Activated T-cell treated with anti-CD3 and anti-CD28 coated beads for 24 hours (primary cell): ENCODE measurements around the gene TSPYL1.
"Not testable (repeated sequence)": the region's sequence is repeated elsewhere in the genome, so short reads cannot be mapped to it uniquely, and the experiment has no call there.

Source experiments
- DNase-seq: peaks from one replicate; pipeline ENCODE4 v3.0.0-alpha.2; 2020; ENCODE audit warnings: low read depth

The TSPYL1 gene

DNA sequence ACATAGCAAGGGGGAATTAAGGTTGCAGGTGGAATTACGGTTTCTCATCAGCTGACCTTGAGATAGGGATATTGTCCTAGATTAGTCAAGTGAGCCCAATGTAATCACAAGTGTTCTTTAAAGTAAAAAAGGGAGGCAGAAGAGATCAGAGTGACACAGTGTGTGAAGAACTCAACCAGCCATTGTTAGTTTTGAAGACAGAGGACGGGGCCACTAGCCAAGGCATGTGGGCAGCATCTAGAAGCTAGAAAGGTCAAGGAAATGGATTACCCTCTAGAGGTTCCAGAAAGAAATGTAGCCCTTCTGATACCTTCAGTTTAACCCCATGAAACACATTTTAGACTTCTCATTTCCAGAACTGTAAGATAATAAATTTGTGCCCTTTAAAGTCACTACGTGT, 18.5 kb upstream of the TSPYL1 start:
- DNase-seq, result no peak

DNA sequence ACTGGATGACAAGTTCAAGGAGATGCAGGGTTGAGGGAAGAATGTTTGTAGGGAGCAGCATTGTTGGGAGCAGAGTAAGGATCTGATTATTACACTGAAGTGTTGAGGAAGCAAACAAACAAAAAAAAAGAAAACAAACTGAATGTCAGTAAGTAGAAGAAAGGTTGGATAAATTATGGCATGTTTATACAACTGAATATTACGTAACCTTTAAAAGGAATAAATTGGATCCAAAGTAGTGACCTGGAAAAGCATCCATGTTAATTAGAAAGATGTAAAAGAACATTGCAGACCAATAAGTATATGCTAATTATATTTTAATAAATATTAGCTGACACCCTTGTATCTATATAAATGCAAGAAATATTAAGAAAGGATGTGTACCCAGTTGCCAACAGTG, 12.8 kb upstream of the TSPYL1 start:
- DNase-seq, result no peak

DNA sequence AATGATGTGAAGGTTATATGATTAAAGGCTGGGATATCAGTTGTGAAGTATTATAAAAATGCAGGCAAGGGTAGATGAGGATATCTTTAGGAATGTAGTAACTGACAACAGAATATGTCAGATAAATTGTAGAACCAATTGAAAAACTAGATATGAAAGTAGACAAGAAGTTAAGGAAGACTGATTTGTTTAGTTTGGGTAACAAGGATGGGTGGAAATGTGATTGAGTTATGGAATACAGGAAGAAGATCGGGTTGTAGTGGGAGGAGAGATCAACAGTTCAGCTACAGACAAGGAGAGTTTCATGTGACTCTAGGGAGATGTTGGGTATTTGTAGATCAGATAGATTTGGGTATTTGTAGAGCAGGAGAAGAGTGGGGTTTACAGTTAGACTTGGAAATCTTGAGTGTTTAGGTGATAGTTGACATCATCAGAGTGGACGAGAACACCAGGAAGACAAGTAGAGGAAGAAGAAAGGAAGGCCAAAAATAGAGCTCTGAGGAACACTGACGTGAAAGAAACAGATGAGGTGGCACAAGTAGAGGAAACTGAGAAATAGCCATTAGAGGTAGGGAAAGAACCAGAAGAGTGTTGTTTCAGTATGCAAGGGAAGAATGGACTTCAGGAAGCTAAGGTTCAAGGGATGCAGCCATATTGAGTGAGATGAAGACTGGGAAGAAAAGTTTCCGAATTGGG, 12.1 kb upstream of the TSPYL1 start:
- no peak for DNase-seq

DNA sequence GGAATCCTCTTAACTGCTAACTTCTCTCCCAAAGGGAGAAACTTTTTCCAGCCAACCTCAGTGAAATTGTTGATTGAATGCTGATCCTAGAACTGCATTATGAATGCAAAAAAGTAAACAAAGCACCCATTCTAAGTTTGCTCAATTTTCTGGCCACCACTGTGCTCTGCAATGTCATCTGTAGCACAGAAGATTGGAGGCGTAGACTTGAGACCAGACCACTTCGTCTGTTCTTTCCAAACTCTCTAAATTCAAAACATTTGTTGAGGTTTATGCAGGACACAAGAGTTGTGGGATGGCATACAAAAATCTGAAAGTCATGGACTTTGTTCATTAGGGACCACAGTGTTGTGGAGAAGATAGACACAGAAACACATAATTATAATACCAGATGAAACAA, 11.1 kb upstream of the TSPYL1 start:
- DNase-seq, result no peak

DNA sequence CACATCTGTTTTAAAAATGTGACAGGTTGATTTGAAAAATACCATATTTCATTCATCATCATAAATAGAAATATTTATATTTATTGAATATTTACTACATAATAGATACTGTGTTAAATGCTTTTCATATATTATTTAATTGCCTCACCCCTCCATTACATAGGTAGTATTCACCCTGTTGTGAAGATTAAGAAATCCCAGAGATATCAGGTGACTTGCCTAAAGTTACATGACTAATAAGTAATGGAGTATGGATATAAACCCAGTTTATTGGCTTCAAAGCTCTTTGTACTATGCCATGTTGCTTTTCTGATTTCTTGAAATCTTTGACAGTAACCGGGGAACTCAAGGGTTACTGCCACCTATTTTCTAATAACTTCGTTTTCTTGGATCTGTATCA, 10.1 kb upstream of the TSPYL1 start:
- no peak for DNase-seq

DNA sequence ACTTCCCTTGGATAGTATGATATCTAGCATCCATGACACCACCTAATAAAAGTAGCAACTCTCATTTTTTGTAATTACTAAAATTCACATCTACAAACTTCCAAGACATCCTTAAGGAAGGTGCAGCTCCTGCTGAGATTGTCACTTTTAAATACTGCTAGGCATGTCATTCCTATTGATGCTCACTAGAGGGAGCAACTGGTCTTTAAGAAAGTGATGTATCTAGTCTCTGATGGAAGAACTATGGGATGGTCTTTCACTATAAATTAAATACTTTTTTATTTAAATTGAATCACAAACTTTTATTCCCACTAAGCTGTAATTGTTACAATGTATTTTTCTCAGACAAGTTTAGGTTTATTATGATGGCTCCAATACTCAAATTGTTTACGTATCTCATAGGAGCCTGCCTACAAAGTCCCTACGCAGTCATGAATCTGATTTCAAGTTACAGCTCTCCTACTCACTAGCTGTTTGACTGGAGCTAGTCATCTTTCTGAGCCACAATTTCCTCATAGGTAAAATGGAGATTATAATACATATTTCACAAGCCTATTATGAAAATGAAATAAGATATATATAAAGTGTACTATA, 8.1 kb upstream of the TSPYL1 start:
- no peak for DNase-seq

DNA sequence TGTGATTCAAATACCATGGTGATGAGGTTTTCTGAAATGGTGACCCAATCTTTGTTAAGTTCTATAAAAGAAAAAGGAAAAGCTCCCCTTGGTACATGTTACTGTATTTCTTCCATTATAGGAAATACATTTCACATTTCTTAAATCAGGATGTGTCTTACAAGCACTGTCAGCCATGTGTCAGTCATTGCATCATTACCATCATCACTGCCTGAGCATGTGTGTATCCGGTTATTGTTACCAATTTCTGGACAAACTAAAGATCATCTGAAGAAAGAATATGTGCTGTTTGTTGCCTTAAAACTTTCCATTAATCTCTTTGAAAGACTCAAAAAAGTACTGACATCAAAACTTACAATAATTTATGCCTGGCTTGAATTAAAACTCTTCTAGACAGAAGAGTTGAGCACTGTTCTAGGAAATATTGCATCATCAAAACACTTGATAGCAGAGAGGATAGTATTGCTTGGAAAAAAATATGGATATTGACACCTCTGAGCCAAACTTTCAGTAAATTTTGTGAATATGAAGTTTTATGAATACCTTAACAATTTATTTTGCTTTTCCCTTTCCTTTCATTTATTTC, 7.1 kb upstream of the TSPYL1 start:
- no peak for DNase-seq

DNA sequence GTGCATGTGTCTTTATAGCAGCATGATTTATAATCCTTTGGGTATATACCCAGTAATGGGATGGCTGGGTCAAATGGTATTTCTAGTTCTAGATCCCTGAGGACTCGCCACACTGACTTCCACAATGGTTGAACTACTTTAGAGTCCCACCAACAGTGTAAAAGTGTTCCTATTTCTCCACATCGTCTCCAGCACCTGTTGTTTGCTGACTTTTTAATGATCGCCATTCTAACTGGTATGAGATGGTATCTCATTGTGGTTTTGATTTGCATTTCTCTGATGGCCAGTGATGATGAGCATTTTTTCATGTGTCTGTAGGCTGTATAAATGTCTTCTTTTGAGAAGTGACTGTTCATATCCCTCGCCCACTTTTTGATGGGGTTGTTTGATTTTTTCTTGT, 5.3 kb upstream of the TSPYL1 start:
- DNase-seq, result not testable (repeated sequence)

DNA sequence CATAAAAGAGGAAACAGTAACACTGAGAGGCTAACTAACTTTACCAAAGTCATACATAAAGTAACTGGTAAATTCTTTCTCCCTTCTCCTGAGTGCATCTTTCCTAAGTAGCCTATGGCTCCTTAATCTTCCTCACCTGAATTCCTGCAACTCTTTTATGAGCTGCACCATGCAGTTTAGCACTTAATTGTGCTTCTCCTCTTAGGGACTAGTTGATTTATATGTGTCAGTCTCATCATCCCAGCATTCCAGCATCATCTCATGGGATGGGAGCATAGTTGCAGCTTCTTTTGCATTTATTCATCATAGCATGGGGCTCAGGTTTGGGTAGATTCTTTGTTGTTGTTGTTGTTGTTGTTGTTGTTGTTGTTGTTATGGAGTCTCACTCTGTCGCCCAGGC, 3.5 kb upstream of the TSPYL1 start:
- no peak for DNase-seq

DNA sequence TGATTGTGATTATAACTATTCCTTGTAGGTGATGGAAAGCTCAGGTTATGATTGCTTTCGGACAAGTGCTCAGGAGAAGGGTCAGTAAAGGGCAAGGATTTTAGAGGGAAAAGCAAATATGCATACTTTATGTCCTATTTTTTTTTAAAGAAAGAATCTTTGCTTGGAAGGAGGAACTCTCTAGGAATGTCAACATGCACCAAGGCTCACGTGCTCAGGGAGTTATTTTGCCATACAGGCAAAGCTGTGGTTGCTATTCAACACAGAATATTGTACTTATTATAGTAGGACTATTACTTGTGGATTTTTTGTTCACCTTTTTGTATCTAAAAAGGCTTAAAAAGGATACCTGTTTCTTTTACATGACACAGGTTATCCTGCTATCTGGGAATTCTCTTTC, 3.0 kb upstream of the TSPYL1 start:
- DNase-seq, result no peak

DNA sequence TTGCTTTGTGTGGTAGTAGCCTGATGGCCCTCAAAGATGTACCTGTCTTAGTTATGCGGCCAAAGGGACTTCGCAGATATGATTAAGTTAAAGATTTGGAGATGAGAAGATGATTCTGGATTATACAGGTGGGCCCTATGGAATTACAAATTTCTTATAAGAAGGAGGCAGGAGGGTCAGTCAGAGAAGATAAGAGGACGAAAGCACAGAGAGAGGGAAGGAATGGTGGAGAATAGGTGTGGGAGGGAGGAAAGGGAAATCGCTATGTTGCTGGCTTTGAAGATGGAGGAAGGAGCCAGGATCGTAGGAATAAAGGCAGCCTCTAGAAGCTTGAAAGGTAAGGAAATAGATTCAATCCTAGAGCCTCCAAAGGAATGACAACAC, 1.2 kb upstream of the TSPYL1 start:
- DNase-seq, result no peak

DNA sequence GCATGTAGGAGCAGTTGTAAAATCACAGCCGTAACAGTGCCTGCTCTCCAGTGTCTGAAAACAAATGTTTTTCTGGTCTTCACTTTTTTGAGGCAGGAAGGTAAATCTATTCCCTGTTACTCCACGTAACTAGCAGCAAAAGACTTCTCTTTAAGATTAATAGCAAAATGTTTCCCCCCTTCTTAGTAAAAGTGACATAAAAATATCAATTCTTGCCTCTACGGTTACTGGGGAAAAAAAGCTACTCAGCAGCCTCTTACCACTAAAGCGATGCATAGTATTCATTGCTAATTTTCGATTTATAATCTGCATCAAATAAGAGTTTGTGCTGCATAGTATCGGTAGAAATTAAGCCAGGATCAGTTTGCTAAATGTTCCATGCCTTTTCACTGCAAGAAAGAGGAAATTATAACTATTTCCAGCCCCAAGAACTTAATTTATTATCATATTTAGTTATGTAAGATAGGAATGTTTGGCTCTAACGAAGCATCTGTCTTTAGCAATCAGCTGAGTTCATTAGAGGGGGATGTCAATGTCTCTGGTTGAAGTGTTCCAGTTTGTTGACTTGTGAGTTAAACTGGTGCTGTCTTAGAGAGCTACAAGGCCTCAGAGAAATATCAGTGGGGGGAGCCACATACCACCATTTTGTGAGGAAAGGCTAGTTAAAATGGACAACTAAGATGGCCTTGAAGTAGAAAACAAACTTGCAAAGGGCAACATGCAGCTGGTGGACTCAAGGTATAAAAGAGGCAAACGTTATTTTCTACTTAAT, 617 bp upstream of the TSPYL1 start:
- no peak for DNase-seq

DNA sequence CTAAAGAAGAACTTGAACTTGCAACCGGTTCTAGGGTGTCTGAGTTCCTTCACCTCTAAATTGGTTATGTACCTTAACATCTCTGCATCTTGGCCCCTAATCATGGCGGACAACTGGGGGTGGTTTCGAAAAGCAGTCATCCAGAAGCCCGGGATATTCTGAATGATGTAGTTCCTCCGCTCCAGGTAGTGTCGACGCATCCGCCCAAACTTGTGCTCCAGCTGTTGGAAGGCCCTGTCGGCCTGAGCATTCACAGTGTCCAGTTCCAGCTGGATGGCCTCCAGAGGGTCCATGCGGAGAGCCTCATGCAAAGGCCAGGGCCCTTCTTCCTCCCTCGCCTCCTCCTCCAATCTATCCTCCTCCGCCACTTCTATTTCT, 887 bp downstream of the TSPYL1 start:
- DNase-seq, result no peak

DNA sequence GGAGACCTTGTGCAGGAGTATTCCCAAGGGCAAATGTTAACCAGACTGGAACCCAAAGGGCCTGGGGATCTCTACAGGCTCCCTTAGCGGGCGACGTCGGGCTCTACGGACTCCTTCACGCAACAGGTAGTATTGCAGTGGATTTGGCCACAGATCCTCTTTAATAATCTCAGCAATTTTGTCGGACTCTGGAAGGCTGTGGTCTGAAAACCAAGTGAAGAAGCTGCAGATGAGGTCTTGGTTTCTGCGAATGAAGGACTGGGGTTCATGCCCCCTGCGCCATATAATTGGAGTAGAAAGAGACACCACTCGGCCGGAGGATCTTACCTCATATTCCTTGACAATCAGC, 1.3 kb downstream of the TSPYL1 start:
- no peak for DNase-seq

DNA sequence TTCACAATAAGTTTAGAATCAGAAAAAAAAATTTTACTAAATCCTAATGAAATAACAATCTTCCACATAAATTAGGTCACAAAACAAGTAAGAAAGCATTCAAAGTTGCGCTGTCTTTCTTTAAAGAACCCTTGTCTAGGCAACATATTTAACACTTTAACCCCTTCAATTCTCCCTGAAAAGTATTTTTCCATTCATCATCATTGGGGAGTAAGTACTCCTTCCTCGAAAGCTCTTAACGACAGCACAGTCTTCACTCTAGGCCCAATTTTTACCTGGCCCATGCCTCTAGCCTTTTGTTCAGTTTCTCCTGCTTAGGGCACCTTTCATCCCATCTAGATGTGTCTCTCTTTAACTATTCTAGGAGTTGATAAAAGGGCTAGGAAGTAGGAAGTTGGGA, 2.6 kb downstream of the TSPYL1 start:
- DNase-seq, result no peak

DNA sequence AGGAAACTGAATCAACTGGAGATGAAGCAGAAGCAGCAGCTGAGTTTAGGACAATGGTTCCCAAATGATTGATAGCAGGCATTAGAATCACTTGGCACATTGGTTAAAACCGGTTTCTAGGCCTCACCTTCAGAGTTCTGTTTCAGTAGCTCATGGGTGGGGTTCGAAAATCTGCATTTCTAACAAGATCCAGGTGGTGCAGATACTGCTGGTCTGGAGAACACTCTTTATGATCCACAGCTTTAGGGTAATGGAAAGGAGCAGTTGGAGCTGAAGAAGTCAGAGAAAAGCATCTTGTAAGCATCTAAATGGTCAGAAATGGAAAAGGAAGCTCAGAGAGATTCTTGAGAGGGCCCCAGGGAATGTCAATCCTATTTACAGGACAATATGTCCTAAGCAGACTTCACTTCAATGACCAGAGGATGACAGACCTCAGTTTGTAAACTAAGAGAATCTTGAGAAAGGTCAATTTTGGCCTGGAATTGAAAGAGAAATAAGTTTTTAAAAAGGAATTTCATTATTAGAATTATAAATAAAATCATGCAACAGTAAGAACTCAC, 8.5 kb downstream of the TSPYL1 start:
- DNase-seq, result no peak

DNA sequence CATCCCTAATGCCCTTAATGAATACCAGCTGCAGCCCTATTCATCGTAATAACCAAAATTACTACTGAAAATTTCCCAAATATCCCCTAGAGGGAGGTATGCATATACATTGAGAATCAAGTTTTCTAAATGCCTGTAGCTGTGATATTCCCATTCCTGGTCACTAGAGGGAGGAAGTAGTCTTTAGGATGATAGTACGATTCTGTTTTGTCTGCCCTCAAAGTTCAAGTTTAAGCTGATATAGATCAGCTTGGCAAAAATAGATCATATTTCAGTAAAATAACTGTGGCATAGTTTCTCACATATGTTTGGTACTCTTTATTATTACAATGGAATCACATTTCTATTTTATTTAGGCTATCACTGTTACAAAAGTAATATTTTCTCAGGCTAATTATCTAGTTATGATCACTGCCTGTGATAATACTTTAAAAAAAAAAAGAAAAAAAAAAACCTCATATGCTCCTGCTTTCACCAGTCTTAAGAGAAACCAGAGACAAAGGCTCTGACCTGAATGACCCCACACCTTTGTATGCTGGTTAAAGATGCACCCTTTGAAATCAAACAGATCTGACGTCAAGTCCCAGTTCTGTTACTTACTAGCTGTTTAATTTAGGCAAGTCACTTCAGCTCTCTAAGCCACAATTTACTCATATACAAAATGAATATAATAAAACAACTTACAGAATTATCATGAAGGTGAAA, 11.0 kb downstream of the TSPYL1 start:
- no peak for DNase-seq

DNA sequence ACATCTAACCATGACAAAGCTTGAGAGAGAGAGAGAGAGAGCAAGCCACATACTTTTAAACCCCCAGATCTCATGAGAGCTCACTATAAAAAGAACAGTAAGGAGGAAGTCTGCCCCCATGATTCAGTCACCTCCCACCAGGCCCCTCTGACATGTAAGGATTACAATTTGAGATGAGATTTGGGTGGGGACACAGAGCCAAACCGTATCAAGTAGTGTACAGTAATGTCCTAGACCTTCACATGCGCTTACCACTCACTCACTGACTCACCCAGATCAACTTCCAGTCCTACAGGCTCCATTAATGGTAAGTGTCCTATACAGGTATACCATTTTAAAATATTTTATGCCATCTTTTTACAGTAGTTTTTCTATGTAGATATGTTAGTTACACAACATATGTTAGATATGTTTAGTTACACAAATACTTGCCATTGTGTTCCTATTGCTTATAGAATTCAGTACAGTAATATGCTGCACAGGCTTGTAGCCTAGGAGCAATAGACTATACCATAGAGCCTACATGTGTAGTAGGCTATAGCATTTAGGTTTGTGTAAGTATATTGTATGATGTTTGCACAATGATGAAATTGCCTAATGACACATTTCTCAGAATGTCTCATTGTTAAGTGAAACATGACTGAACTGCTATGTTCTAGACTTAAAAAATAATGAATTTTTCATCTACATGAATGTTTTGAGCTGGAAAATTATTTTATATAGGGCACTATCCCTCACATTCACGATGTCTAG, 11.7 kb downstream of the TSPYL1 start:
- no peak for DNase-seq

DNA sequence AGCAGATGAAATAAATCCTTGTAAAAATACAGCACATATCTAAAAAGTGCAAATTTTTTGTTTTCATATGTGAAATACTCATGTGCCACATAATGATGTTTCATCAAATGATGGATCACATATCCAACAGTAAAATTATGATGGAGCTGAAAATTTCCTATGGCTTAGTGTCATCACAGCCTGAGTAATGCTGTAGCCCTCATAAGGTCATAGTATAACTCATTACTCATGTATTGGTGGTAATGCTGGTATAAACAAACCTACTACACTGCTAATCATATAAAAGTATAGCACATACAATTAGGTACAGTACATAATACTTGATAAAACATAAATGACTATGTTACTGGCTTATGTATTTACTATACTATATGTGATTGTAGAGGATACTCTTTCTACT, 12.9 kb downstream of the TSPYL1 start:
- DNase-seq, result no peak

DNA sequence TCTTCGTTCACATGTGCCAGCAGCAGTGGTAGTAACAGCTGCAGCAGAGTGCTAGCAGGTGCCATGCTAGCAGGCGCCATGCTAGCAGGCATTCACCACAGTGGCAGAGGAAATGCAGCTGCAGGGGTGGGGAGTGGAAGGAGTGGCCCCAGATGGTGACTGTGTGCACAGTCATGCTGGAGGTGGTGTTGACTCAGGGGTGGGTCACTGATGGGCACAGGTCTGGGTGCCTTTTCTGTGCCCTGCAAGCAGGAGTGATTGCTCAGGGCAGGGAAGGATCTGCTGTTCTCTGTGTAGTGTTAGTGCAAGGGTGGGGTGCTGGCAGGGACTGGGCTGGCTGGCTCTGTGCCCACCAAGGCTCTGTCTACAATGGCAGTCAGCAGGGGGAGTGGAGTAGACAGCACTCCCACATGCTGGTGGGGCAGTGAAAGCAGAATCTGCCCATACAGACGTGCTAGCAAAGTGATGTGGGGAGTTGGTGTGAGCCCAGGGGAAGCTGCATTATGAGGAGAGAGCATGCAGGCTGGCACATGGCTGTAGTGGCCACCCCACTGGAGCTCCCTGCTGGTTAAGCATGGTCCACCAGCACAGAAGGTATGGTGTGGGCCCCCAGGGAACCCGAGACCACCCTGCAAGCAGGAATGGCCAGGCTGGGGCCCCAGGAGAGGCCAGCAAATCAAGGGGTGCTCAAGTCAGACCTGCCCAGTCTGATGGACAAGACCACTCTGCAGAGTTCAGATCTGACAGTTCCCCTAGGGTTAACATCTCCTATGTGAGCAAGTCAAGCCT, 14.5 kb downstream of the TSPYL1 start:
- DNase-seq, result no peak

DNA sequence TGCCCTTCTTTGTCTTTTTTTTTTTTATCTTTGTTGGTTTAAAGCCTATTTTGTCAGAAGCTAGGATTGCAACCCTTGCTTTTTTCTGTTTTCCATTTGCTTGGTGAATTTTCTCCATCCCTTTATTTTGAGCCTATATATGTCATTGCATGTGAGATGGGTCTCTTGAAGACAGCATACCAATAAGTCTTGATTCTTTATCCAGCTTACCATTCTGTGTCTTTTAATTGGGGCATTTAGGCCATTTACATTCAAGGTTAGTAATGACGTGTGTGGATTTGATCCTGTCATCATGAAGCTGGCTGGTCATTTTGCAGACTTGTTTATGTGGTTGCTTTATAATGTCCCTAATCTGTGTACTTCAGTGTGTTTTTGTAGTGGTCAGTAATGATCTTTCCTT, 16.4 kb downstream of the TSPYL1 start:
- DNase-seq, result no peak
